HCEC 1CT (cell line): ENCODE data around the gene GP1BB.
"Not testable (repeated sequence)": the region's sequence is repeated elsewhere in the genome, so short reads cannot be mapped to it uniquely, and the experiment has no call there.

Experiments used
- DNase-seq: peaks from one replicate; pipeline ENCODE4 v3.0.0-alpha.2; 2017

The GP1BB gene

DNA sequence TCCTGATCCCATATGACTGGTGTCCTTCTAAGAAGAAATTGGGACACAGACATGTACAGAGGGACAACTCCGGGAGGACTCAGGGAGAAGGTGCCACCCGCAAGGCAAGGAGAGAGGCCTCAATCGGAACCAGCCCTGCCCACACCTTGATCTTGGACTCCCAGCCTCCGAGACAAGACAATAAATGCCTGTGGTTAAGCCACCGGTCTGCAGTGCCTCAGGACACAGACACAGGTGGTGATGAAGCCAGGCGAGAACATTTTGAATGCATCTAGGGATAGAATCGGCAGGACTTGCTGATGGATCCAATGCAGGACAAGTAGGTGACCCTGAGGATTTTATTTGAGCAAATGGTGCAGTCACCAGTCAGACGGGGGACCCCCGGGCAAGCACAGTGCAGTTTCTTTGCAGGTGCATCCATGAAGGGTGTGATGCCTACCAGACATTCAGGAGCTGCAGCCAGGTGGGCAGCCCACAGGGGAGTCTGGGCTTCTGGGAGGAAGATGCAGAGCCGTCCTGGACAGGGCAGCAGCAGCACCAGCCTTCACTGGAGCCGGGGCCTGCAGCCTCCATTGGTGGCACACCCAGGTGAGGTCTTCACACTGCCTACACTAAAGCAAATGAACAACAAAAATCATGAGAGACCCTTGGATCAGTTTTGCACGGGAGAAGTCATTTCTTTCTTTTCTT, 29.2 kb upstream of the GP1BB start:
- DNase-seq: no peak

DNA sequence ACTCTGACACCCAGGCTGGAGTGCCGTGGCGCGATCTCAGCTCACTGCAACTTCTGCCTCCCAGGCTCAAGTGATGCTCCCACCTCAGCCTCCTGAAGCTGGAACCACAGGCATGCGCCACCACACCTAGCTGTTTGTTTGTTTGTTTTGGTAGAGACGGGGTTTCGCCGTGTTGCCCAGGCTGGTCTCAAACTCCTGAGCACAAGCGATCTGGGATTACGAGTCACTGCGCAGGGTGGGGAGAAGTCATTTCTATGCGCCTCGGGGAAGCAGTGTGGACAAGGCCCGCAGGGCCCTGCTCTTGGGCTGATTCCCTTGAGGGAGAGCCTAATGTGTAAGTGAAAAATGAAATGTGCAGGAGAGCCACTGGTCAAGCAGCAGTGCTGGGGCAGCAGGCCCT, 28.6 kb upstream of the GP1BB start:
- DNase-seq: no peak

DNA sequence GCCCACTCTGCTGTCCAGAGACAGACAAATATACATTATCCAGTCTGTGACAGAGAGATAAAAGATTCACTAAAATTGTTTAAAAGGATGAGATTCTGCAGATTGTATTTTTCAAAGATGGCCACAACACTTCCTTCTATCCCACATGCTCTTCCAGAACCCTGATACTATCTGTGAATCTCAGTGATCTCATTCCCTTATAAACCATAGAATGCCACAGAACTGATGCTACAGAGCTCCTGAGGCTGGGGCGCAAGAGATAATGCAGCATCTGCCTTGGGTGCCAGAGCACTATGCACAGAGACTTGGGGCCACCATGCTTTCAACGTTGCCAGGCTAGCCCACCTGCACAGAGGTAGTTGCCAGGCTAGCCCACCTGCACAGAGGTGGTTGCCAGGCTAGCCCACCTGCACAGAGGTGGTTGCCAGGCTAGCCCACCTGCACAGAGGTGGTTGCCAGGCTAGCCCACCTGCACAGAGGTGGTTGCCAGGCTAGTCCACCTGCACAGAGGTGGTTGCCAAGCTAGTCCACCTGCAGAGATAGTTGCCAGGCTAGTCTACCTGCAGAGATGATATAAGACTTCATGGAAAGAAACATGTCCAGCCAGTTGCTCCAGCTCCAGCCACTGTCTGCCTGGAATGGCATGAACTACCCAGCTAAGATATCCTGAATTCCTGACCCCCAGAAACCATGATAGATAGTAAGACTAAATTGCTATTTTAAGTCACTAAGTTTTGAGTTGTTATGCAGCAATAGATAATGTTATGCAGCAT, 26.6 kb upstream of the GP1BB start:
- DNase-seq: no peak

DNA sequence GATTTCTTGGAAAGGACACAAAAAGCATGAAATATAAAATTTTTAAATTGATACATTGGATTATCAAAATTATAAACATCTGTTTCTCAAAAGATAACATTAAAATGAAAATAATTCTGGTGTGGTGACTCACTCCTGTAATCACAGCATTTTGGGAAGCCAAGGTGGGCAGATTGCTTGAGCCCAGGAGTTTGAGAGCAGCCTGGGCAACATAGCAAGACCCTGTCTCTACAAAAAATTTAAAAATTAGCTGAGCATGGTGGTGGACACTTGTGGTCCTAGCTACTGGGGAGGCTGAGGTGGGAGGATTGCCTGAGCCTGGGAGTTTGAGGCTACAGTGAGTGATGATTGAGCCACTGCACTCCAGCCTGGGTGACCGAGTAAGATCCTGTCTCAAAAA, 25.5 kb upstream of the GP1BB start:
- not testable (repeated sequence) for DNase-seq

DNA sequence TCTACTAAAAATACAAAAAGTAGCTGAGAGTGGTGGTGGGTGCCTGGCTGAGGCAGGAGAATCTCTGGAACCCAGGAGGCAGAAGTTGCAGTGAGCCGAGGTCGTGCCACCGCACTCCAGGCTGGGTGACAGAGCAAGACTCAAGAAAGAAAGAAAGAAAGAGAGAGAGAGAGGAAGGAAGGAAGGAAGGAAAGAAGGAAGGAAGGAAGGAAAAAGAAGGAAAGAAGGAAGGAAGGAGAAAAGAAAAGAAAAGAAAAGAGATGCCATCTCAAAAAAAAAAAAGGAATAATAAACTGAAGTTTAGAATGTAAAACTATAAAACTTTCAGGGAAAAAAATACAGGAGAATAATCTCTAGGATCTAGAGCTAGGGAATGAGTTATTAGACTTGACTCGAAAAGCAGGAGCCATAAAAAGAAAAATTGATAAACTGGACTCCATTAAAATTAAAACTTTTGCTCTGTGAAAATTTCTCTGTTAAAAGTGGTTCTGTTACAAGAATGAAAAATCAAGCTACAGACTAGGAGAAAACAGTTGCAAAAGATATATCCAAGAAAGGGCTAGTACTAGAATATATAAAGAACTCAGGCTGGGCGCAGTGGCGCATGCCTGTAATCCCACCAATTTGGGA, 22.4 kb upstream of the GP1BB start:
- DNase-seq: no peak

DNA sequence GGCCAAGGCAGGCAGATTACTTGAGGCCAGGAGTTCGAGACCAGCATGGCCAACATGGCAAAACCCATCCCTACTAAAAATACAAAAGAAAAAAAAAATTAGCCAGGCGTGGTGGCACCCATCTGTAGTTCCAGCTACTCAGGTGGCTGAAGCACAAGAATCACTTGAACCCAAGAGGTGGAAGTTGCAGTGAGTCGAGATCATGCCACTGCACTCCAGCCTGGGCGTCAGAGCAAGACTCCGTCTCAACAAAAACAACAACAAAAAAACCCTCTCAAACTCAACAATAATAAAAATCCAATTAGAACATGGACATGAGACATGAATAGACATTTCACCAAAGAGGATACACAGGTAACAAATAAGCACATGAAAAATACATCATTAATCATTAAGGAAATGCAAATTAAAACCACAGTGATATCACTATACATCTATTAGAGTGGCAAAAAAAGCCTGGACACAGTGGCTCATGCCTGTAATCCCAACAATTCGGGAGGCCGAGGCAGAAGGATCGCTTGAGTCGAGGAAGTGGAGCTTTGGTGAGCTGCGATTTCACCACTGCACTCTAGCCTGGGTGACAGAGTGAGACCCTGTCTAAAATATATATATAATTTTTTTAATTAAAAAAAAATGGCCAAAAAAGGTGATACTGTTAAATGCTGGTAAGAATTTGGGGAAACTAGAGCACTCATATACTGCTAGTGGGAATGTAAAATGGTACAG, 21.8 kb upstream of the GP1BB start:
- DNase-seq: no peak

DNA sequence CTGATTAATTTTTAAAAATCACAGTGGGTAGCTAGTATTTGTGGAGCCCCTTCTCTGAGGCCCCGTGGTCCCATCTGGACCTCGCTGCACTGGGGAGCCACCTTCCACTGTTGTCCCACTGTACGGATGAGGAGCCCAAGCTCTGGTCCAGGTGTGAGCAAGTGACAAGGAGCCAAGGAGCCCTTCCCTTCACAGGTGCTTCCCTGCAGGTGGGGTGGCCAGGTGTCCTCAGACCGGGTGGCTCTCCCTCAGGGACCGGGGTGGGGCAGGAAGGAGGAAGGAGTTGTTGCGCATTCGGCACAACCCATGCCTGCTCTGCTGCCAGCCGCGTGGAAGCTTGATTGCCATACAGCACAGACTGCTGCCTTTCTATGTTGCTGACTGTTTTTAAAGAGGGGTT, 19.5 kb upstream of the GP1BB start:
- DNase-seq: no peak

DNA sequence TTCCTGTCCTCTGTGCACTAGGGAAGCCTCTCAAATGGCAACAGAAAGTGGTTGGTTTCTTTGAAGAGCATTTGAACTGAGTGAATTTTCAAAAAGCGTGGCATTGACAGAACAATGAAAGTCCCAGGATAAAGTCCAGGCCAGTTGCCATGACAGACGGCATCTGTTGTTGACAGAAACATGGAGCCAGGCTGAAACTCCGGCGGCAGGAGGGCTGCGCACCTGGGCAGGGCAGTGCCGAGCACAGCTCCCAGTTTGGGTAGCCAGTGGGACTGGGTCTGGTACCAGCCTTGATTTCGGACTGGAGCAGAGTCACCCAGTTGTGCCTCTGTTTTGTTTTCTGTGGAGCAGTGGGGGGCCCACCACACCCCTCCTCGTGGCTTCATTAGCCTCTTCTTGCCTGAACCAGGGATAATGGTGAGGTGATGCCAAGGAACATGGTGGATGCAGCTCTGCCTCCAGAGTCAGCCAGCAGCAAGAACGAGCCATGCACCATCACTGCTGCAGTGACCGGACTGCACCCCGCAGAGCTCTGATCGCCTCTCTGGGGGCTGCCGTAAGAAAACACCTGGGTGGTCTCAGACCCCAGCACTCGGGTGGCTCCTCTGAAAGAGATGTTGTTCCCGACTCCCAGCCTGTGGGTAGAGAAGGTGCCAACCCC, 18.9 kb upstream of the GP1BB start:
- DNase-seq: no peak

DNA sequence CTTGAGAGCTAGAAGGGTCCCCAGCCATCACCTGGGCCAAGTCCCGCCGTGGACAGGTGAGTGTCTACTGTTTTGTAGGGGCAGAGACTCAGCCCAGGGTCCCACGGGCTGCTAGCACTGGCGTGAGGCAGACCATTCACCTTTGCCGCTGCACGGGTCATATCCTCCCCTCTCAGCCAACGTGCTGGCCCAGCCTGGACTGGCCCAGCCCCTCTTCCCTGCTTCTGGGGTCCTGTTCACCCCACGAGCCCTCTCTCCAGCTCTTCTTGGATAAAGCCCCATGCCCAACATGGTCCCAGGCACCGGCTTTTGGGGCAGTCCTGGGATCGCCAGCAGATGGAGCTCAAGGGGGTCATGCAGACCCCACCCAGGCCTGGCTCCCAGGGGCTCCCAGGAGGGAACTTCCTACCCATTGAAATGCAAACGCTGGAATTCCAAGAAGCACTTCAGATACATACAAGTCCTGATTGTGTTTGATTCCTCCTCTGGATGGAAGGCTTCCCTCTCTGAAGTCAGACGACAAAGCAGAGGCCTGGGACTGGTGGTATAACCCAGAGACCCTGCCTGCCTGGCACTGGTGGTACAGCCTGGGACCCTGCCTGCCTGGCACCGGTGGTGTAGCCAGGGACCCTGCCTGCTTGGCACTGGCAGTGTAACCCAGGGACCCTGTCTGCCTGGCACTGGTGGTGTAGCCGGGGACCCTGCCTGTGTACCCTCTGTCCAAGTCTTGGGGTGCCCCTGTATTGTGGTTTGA, 18.0 kb upstream of the GP1BB start:
- DNase-seq: no peak

DNA sequence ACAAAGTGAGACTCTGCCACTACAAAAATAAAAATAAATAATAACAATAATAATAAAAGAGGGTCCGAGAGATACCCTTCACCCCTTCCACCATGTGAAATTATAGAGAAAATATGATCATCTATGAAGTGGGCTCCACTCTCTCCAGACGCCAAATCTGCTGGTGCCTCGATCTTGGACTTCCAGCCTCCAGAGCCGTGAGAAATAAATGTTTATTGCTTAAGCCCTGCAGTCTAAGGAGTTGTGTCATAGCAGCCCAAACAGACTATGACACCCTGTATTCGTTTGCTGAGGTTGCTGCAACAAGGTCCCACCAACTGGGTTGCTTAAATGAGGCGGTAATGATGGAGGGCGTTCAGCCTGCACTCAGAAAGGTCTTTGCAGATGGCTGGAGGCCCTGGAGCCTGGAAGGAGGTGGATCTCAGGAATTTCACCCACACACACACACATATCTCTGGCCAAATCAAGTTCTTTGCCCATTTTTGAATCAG, 16.6 kb upstream of the GP1BB start:
- no peak for DNase-seq

DNA sequence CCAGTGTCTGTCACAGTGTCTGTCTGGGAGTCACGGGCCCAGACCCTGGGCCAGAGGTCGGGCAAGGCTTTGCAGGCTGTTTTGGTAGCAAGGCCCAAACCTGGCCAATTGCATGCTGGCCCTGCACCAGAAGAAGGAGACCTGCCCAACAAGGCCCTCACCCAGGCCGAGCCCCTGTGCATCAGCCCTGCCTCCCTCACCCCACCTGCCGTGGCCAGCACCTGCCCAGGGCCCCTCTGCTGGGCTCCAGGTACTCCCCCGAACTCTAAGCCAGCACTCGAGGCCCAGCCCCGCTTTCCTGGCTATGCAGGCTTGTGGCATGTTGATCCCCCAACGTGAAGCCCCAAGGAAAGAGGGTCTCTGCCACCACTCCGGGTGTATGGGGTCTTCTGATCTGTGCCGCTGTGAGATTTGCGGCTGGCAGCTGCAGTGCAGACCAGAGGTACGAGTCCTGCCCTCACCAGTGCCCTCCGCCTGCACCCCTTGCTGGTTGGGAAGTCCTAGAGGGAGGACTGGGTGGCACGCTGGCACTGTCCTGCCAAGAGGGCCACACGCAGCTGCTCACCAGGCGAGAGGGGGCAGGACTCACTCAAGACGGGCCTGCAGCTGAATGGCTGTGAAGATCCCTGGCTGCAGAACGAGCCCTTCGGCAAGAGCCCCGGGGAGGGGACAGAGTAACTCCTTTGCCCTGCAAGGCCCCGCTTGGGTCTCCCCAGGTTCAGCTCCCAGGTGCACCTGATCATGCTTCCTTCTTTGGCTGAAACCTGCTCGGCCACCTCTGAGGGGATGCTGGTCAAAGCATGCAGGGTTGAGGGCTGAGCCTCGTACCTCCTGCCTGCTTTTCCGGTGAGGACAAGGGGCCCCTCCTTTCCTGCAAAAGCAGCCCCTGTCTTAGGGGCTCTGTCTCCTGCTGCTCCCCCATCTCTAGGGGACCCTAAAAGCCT, 15.7 kb upstream of the GP1BB start:
- no peak for DNase-seq

DNA sequence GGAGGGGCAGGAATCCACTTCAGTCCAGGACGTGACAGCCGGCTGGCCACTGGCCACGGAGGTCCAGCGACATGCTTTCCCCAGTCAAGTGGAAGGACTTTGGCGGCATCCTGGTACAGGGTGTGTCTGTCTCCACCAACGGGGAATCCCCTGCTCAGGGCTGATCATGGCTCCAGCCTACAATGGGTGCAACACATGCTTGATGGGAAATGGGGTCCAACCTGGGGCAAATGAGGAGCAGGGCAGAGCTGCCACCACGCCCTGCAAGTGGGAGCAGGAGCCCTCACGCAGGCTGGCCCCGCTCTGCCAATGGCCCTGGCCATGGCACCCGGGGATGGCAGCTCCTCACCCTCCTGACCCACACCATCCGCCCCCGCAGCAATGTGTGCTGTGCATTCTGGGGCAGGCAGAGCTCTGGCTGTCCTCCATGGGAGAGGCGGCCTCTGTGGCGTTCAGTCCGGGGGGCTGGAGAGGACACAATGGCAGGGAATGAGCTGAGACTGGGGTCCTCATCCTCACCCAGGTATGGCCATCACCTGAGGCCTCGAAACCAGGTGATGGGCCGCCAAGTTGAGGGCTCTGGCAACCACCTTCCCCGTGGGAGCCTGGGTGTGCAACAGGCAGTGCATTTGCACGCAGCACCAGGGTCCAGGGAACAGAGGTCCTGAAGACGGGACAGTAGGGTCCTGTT, 14.9 kb upstream of the GP1BB start:
- DNase-seq: no peak

DNA sequence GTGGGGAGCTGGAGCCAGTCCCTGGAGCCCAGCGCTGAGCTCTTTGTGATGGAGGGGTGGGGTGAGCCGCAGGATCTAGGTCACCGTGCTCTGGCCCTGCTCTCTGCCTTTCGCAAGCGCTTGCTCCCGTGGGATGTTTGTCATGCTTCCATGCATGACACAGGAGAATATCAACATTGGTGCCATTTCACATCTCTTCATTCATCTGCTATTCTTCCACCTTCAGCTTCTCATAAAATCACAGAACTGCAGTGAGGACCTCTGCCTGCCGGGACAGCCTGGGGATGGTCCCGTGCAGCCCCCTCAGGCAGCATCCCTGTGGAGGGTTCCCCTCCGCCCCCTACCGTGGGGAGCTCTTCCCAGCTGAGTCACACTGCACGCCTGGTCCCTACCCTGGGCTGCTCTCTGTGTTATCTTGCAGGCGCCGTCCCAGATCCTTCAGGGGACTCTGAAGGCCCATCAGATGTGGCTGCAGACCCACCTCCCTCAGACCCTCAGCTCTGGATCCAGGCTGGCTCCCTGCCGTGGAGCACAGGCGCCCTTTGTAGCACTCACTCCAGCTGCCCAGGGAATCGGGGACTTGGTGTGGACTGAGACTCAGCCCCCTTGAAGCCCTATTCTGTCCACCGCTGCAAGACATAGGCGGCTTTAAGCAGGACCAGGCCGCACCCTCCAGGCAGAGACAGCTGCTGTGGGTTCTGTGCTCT, 14.1 kb upstream of the GP1BB start:
- DNase-seq: no peak

DNA sequence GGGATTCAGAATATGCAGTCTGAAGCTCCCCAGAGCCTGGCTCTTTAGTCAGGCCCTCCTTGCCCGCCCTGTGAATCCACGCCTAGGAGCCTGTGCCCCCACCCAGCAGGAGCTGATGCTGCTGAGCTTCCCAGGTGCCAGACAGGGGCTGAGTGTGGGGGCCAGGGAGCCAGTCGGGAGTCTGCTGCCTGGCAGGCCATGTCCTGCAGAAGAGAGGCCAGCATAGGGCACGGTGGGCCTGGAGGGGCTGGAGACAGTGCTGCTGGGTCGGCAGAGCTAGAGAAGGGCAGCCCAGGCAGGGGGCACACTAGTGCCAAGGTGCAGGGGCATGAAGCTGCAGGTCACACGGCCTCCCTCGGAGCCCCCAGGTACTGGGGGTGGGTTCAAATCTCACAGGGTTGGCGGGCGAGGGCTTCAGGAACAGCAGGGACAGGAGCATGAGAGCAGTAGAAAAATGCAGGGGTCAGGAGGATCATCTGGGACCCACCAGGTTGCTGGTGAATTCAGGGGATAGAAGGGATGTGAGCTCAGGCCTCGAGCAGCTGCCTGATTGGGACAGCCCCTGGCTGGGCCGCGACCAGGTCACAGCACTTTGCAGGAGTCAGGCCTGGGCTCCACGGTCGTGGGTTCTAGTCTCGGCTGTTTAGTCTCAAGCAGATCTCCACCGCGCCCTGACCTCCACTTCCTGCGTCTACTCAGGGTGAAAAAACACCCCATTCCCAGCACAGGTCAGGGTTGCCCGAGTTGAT, 13.1 kb upstream of the GP1BB start:
- no peak for DNase-seq

DNA sequence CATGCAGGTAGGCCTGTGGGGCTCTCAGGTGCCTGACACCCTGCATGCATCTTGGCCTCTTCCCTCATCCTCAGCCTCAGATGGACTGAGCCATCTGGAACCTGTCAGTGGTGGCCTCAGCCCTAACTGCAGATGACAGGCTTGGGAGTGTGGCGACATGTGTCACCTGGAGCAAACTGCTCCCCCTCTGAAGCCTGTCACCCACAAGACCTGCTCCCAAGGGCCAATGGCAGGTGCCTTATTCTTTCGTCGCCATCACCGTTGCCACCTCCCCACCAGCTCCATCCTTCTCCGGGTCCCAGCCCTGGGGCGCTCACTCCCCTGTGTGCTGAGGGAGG, 12.6 kb upstream of the GP1BB start:
- DNase-seq: no peak

DNA sequence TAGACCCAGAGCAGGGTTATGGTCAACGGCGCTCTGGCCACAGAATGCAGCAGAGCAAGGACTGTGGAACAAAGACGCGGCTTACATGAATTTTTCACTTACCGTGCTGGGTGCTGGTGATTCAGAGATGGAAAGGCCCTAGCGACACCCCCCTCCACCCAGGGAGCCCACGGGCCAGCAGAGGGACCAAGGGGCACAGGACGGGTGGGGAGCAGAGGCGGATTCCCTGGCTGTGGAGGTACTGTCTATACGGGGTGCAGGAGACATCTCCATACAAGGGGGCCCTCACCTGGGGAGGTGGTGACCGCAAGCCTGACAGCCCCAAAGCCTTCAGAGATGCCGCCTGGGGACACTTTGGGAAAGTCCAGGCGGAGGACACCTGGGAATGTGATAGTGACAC, 10.1 kb upstream of the GP1BB start:
- no peak for DNase-seq

DNA sequence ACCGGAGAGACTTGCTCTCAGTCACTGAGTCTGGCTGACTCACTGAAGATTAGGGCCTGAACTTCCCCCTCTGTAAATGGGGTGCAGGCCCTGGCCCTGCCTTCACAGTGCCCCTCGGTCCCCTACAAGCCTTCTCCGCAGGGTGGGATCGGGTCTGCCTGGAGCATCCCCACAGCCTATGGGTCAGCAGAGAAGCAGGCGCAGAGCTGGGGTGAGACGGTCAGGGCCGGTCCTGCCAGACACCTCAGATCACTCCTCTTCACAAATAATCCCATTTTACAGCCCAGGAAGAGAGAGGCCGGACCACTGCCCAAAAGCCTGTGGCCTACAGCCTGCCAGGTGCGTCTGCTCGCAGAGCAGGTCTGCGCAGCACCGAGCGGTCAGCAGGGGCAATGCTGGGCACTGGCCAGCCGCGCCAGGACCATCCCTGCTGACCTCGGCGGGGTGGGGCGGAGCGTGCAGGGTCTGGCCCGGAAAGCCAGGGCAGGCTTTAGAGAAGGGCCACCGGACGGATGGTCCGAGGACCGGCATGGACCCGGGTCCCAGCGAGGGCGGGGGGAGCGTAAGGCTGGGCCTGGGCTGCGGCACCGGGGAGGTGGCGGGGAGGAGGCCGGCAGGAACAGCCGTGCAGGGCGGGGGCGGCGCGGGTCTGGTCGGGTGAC, 9.6 kb upstream of the GP1BB start:
- no peak for DNase-seq
